VCaP (cell line): ENCODE data around the gene ZNF710.

Experiments
- H3K27ac ChIP-seq: fragments of 450-650 bp; 2 replicates; pipeline ENCODE4 v1.5.1; 2017
- TF ChIP-seq, protein P1 (sequence below): fragments of 450-650 bp; conservative IDR thresholded peaks from 2 replicates; pipeline ENCODE4 v1.5.1; 2017; ENCODE audit warnings: mild to moderate bottlenecking, moderate library complexity

The ZNF710 gene

GRCh38 chr15:90011705-90012104 lies 10.6 kb downstream of the ZNF710 start:
- TF ChIP-seq, protein P1, sequence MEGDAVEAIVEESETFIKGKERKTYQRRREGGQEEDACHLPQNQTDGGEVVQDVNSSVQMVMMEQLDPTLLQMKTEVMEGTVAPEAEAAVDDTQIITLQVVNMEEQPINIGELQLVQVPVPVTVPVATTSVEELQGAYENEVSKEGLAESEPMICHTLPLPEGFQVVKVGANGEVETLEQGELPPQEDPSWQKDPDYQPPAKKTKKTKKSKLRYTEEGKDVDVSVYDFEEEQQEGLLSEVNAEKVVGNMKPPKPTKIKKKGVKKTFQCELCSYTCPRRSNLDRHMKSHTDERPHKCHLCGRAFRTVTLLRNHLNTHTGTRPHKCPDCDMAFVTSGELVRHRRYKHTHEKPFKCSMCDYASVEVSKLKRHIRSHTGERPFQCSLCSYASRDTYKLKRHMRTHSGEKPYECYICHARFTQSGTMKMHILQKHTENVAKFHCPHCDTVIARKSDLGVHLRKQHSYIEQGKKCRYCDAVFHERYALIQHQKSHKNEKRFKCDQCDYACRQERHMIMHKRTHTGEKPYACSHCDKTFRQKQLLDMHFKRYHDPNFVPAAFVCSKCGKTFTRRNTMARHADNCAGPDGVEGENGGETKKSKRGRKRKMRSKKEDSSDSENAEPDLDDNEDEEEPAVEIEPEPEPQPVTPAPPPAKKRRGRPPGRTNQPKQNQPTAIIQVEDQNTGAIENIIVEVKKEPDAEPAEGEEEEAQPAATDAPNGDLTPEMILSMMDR, result no peak
- no peak overlapping the region for H3K27ac ChIP-seq

DNA sequence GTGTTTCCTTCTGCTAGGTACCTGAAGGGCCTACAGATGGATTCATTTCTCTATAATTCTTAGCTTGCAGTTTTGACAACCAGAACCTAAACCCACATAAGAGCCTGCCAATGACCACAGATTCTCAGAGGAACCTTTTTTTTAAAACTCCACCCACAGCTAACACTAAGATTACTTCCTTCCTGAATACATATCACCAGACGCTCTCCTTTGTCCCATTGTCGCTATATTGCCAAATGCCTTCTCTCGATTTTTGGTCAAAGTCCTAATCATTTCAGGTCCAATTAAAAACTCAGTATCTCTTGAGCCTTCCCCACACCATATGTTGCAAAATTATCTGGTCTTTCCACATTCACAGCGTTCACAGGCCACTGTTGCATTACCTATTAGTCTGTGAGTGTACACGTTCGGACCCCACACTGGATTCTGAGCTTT lies 12.4 kb downstream of the ZNF710 start:
- TF ChIP-seq, protein P1, result no peak
- no peak overlapping the region for H3K27ac ChIP-seq

- H3K27ac ChIP-seq, result no peak overlapping the region
- TF ChIP-seq, protein P1, result no peak
These were observed 14.2 kb downstream of the ZNF710 start for GRCh38 chr15:90015294-90015693.

GRCh38 chr15:90015749-90016148 lies 14.6 kb downstream of the ZNF710 start:
- H3K27ac ChIP-seq, result no peak overlapping the region

DNA sequence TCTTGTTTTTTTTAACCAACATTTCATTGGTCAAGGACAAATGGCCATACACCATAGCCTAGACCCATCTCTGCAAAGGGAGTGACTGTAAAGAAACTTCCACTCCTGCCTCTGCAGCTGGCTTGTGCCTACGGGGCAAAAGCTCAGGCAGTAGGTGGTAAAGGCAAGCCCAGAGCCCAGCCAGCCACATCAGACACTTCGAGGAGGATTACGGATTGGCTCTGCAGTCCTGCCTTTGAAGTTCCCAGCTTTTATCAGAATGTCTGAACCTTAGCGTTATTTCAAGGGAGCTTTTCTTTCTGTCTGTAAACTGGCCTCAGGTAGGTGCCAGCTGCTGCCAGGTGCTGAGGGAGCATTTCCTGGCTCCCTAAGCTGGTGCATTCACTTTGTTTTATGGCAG lies 15.6 kb downstream of the ZNF710 start:
- H3K27ac ChIP-seq, result no peak overlapping the region
- TF ChIP-seq, protein P1, result no peak

More at GRCh38 chr15:90015749-90016148, 14.6 kb downstream of the ZNF710 start:
- TF ChIP-seq, protein P1, result no peak

- TF ChIP-seq, protein P1, result no peak
- no peak overlapping the region for H3K27ac ChIP-seq
These were observed 17.2 kb downstream of the ZNF710 start for GRCh38 chr15:90018216-90018831.

DNA sequence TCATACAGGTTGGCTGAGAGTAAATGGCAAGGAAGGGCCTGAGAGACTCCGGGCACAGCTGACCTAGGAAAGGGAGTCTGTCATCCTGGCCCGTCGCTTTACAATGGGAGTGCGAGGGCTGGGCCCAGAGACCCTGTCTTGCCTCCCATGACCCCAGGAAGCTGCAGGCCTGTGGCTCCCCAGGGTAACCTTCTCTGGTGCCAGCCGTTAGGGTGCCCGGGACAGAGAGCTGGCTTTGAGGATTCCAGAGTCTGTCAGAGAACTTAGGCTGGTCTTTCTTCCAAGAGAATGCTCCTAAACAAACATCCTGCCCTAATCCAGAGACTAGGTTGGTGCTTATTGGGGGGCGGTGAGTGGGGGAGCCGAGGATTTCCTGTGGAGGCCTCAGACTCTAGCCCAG lies 18.5 kb downstream of the ZNF710 start:
- TF ChIP-seq, protein P1, result no peak
- no peak overlapping the region for H3K27ac ChIP-seq
